GM19463 (cell line): ENCODE data around the gene LTN1.
"Not testable (repeated sequence)": the region's sequence is repeated elsewhere in the genome, so short reads cannot be mapped to it uniquely, and the experiment has no call there.

Source experiments
- ATAC-seq: cut with Tn5 transposase; IDR thresholded peaks from one replicate; pipeline ENCODE4 v1.9.1; 2021; ENCODE audit warnings: mild to moderate bottlenecking, moderate library complexity; ENCODE audit not compliant: unreplicated experiment

The LTN1 gene

DNA sequence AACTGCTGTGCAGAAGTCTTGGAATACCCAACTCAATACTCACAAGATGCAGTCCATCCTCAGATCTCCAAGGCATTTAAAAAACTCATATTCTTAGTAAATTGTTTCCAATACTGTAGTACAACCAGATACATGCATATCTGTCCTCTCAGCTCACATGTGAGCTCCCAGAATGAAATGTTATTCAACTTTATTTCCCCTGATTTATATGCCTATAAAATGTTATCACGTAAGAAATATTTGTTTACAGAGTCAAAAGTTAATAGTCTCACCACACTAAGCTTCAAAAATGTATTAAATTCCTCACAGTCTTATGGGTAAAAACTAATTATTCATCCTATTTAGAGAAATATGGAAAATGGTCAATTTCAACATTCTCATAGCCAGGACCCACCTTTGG lies 56.6 kb downstream of the LTN1 start:
- no peak for ATAC-seq

GRCh38 chr21:28932717-28933116 lies 60.0 kb downstream of the LTN1 start:
- ATAC-seq = no peak

DNA sequence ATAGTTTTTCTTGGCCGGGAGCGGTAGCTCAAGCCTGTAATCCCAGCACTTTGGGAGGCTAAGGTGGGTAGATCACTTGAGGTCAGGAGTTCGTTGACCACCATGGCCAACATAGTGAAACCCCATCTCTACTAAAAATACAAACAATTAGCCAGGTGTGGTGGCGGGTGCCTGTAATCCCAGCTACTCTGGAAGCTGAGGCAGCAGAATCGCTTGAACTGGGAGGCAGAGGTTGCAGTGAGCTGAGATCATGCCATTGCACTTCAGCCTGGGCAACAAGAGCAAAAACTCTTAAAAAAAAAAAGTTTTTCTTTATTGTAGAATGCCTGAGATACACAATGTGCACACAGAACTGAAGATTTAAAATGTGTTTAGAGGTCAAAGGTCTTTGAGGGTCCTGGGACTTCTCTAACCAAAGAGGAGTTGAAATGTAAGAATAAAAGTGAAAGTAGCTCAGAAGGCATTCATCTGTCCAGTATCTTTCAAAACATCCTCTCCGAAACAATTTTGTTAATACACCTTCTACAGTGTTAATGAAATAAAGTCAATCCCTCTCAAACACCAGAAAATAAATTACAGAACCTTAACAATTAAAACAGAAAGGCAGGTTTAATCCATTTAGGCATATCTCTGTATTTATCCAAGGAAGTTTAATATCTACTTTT lies 60.8 kb downstream of the LTN1 start:
- not testable (repeated sequence) for ATAC-seq

DNA sequence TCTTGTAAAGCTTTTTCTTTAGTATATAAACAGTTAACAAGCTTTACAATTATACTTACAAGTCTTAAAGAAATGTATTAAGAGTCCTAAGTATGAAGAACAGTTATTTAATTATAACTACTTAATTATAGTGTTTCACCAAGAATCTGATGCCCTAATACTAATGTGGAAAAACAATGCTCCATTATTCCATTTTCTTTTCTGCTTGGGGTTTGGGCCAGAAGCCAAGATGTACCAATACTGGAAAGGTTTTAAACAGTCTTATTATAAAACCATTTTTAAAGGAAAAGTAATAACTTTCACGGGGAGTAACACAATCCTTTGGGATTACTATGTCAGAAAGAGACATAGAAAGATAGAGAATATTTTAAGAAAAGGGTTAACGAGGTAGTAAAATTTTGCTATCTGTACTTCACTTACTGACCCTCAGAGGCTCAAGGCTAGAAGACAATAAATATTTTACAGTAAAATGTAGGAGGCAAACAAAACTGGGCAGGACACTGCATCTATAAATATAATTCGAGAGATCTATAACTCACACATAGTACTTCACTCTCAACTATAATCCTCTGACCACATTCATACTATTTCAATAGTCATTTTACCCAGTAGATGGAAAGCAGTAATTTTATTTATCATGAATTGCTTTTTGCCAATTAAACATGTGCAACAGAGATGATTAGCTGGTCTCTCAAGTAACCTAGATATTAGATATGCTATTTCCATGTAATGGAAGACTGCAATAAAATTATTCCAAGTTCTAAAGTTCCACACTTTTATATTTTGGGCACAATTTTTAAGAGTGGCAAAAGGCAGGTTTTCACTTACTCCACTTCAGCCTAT lies 63.9 kb downstream of the LTN1 start:
- no peak for ATAC-seq

GRCh38 chr21:28927130-28927529 lies 65.5 kb downstream of the LTN1 start:
- ATAC-seq = no peak

DNA sequence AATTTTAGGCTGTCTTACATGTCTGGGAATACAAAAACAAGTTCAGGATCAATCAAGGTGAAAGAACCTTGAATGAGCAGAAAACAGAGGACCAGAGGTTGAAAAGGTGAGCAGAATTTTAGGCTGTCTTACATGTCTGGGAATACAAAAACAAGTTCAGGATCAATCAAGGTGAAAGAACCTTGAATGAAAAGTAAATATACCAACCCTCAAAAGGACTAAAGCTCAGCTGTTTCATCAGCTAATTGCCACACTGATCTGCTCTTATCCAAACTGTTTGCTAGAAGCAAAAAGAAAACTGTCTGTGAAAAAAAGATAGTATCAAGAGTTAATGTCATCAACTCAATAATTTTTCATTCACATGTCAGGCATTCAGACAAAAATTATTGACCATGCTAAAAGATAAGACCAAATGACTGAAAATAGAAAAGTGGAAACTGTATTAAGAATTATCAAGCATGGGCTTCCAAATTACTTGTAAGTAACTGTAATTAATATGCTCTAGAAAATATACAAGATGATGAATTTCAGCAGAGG lies 69.2 kb downstream of the LTN1 start:
- ATAC-seq = no peak

- no peak for ATAC-seq
These were observed 70.3 kb downstream of the LTN1 start for GRCh38 chr21:28922368-28922767.

DNA sequence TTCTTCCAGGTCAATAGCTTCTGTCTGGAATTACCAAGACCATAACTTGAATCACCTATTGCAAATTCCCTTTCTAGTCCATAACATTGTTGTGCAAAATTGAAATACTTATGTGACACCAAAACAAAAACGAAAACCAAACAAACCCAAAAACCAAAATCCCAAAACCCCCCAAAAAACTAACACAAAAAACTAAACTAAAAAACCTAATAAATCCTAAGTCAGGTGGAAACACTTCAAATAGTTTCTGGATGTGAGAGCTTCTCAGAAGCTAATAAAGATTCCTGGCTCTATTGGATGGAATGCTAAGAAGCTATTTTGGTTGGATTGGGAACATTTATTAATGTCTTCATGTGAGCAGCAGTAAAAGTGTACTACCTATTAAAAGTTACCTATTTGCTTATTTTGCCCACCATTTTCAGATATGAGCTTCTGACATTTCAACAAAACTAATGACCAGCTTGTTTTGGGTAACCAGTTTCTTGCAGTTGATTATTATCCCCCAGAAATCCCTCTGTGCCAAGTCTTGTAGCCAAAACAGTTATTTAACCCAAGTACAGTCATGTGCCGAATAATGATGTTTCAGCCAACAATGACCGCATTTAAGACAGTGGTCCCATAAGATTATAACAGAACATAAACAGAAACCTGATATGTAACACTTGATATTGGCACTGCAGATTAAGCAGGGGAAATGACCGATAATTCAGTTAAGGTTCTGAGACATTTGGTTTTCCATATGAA lies 76.4 kb downstream of the LTN1 start:
- ATAC-seq = no peak

DNA sequence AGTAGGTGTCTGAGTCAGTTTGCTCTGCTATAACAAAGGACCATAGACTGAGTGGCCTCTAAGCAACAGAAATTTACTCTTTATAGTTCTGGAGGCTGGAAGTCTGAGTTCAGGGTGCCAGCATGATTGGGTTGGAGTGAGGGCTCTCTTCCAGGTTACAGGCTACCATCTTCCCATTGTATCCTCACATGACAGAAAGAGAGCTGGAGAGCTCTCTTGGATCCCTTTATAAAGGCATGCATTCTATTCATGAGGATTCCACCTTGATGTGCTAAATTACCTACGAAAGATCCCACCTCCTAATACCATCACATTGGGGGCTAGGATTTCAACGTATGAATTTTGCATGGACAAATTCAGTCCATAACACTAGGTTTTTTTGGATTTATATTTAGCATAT lies 79.6 kb downstream of the LTN1 start:
- no peak for ATAC-seq

GRCh38 chr21:28910280-28910887 lies 82.3 kb downstream of the LTN1 start:
- ATAC-seq = no peak

DNA sequence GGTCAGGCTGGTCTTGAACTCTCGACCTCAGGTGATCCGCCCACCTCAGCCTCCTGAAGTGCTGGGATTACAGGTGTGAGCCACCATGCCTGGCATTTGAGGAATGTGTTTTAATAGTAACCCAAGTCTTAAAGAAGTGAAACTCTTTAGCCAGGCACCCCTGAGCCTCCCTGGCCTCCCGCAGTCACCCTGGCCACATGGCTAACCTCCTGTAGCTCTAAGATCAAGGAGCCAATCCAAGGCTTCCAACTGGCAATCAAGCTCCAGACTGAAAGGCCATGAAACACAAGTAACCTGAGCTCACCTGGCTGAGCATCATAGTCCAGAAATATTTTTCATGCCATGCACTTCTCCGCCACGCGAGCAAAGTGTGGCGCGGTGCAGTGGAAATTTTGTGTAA lies 84.3 kb downstream of the LTN1 start:
- ATAC-seq = no peak

- no peak for ATAC-seq
These were observed 85.8 kb downstream of the LTN1 start for GRCh38 chr21:28906841-28907240.

DNA sequence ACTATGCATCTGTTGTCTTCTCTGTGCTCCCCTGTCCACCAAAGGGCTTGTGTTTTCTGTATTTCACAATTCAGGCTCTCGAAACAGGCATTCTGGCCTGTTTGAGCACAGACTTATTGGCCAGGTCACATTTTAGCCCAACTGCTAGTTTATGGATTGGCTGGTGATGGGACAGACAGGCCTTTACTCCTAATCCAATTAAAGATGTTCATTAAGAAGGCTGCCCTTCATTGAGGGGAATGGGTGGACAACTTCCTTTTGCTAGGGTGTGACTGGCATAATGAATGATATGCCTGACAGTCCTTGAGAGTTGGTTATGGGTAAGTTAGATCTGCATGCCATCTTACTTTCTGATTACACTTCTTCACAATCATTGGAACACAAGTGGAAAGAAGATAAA lies 86.4 kb downstream of the LTN1 start:
- no peak for ATAC-seq

DNA sequence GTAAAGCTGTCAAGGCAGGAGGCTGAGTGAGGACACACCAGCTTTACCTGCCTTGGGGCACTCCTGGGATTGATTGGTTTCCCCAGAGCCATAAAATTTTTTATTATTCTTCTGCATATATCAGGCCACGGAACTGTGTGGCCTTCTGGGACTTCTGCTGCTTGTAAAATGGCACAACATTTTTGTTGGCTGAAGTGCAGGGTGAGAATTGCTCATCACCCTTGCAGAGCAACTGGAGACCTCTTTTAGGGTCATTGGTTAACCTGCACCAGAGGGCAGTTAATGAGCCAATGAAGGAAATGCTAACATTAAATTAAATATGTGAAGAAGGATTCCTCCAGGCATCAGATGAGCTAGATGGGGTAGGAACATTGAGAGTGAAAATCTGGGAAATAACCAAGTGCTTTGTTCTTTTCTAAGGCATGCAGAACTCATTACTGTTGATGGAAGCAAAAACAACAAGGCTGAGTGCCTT lies 87.7 kb downstream of the LTN1 start:
- ATAC-seq = no peak

DNA sequence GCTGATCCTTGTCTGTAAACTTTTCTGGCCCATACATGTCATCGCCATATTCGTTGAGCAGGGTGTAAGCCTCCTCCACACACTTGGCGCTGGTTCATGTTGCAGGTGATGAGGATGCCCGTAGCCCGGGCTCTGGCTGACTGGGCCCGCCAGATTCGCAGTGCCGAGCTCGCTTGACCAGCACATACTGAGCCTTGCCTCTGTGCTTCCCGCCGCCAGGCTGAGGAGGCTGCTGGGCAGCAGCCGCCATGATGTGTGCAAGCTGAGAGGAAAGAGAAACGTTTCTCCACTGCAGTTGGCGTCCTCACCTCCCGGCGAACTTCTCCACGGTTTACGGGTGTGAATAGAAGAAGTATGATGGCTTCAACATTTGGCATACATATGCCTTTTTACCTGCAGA lies 89.2 kb downstream of the LTN1 start:
- ATAC-seq = no peak

DNA sequence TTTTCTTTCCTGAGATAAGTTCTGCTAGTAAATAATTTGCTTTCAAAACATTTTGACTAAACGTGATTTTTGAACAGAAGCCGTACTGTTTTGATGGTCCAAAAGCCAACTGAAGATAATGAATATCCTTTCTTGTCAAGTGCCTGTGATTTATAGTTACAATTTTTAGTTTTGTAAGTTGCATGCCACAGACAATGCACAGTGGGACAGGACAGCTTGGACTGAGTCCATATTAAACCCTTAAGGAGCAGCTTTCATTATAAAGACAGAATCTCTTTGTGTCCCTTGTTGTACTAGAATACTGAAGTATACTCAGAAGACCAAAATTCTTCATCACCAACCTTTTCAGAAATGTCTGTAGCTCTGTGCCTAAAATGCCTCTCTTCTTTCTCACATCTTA lies 92.2 kb downstream of the LTN1 start:
- no peak for ATAC-seq

GRCh38 chr21:28899744-28900143 lies 92.9 kb downstream of the LTN1 start:
- ATAC-seq = no peak

DNA sequence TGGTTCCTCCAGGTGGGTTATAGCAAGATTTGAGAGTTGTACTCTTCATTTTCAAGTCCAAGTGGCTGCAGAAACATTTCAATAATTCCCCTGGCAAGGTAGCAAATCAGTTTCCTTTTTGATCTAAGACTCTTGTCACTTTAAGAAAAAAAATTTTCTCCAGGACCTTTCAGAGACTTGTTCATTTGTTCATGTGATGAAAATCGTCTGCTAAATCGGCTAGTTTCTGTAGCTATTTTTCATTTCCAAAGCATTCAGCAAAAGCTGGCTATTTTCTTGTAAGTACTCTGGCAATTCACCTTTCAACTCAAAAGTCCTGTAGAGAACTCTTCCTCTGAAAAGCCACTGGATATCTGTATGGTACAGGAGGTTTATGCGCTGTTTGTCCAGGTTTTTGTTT lies 93.5 kb downstream of the LTN1 start:
- no peak for ATAC-seq

DNA sequence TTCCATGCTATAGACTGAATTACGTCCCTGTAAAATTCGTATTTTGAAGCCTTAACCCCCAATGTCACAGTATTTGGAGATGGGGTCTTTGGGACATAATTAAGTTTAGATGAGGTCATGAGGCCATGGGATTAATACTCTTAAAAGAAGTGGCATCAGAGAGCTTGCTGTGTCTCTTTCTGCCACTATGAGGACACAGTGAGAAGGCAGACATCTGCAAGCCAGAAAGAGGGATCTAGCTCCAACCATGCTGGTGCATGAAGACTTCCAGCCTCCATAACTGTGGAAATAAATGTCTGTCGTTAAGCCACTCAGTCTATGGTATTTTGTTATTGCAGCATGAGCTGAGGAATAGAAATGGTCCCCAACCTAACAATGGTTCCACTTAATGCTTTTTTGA lies 99.0 kb downstream of the LTN1 start:
- no peak for ATAC-seq

DNA sequence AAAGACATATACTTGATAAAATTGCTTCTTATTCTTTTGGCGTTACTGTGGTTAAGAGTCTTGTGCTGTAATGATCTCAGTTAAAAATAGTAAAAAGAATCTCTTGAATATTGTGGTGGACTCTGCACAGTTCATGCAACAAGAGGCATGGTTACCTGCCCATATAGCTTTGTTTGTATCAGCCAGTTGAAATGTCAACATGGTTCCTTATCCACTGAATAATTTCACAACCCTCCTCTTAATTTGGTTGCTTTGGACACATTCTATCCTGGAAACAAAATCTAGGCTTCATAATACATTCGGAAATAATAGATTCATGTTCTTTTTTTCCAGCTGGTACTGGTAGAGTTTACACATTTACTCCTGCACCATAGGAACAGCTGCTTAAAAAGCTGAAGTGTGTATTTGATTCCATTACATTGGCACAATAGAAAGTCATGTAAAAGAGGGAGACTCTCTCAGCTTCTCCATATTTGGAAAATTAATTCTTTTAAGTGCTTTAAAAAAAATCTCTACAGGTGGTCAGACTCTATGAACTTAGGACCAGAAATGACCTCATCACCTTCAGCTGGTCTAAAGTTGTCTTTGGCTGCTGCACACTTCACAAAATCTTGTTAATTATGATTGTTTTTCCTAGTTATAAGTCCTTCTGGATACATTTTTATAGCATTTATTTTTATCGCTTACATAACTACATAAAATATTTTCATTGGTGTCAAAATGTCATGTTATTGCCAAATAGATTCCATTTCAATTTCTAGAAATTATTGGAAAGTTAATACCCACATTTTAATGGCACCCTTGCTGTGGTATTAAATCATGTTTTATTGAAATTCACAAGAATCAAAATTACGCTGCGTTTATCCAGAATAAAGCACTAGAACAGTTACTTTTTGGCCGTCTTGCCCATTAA lies 100.2 kb downstream of the LTN1 start:
- ATAC-seq = no peak
